ENCODE results near the gene TMEM201. TPM values are rescaled to one million over a fixed set of nuclear protein-coding genes. Genes with fewer than 3 reads are reported as not detected.
"Not testable (repeated sequence)": the region's sequence is repeated elsewhere in the genome, so short reads cannot be mapped to it uniquely, and the experiment has no call there.

Gene TMEM201
- total and polyA plus RNA-seq, 4 experiments from 2014 or later, result 0.41 to 12.9 (median 7.3) TPM

GRCh38 chr1:9618909-9619679 lies 30.4 kb downstream of the TMEM201 start:
- ChIA-PET POLR2A (ENCODE audit: partially characterized antibody) (interaction anchor here (0.6 kb wide), 1 partner anchor 39 kb away, joined by 3 read pairs; no protein-coding TSS in a partner anchor), CTCF (ENCODE audit: partially characterized antibody) (interaction anchor here (1.5 kb wide), 1 partner anchor 8 kb away, joined by 4 read pairs; no protein-coding TSS in a partner anchor)
- H3K9me3 ChIP-seq (ENCODE audit: control insufficient read depth in 1 of 2, low read length in 2 of 2), result no peaks in the 10 kb centered on the region
- H3K27ac ChIP-seq (ENCODE audit: low read depth, low read length), result no peak overlapping the region
- H3K9me3 Mint-ChIP-seq, result peaks cover 0 to 2% (median 0%) of the 10 kb centered on the region in 8 donors
- no peaks in the 10 kb centered on the region for H3K27me3 ChIP-seq (ENCODE audit: insufficient read depth, low read length)
- no peaks in the 10 kb centered on the region for H3K36me3 ChIP-seq (ENCODE audit: insufficient read depth, low read length)
- intact Hi-C loops (cut with micrococcal nuclease), result no loop called here
- H3K27me3 Mint-ChIP-seq, result peaks cover 8 to 10% of the 10 kb centered on the region in 2 donors
- no peak for DNase-seq
- H3K4me3 Mint-ChIP-seq, result no peak overlapping the region
- H3K27ac Mint-ChIP-seq, result peak overlapping the region in 1 of 7 donors; percentile 7
- peaks cover 6% of the 10 kb centered on the region for H3K4me1 ChIP-seq (ENCODE audit: insufficient read depth, low read length)
- no peak overlapping the region for H3K4me3 ChIP-seq (ENCODE audit: low read length in 2 of 2)
- peaks cover 0 to 3% (median under 1%) of the 10 kb centered on the region in 4 donors for H3K4me1 Mint-ChIP-seq
- no peaks in the 10 kb centered on the region for H3K36me3 Mint-ChIP-seq

DNA sequence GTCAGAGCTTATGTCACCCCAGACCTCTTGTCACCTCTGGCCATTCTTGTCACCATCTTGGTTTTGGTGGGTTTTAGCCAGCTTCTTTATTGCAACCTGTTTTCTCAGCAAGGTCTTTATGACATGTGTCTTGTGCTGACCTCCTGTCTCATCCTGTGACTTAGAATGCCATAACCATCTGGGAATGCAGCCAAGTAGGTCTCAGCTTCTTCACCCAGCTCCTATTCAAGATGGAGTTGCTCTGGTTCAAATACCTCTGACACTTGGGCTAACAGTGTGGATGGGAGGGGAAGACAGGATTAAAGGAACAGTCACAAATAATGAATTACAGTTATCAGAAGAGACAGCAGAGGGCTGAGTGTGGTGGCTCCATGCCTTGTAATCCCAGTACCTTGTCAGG lies 32.3 kb downstream of the TMEM201 start:
- Mint-ChIP-seq H3K36me3 (no peaks in the 10 kb centered on the region), H3K4me1 (peaks cover 1 to 9% (median 4%) of the 10 kb centered on the region in 4 donors), H3K4me3 (no peak overlapping the region), H3K27ac (no peak overlapping the region), H3K27me3 (peaks cover 8 to 10% of the 10 kb centered on the region in 2 donors), H3K9me3 (peaks cover 0 to 2% (median 0%) of the 10 kb centered on the region in 8 donors)
- Histone ChIP-seq H3K36me3 (ENCODE audit: insufficient read depth, low read length) (no peaks in the 10 kb centered on the region), H3K27me3 (ENCODE audit: insufficient read depth, low read length) (no peaks in the 10 kb centered on the region), H3K27ac (ENCODE audit: low read depth, low read length) (no peak overlapping the region), H3K4me3 (ENCODE audit: low read length in 2 of 2) (no peak overlapping the region), H3K4me1 (ENCODE audit: insufficient read depth, low read length) (peaks cover 5% of the 10 kb centered on the region), H3K9me3 (ENCODE audit: control insufficient read depth in 1 of 2, low read length in 2 of 2) (no peaks in the 10 kb centered on the region)
- ChIA-PET CTCF (ENCODE audit: partially characterized antibody) (no interaction called here), POLR2A (ENCODE audit: partially characterized antibody) (no interaction called here)
- no peak for DNase-seq
- intact Hi-C loops (cut with micrococcal nuclease), result no loop called here

GRCh38 chr1:9624081-9624480 lies 35.4 kb downstream of the TMEM201 start:
- H3K27me3 ChIP-seq (ENCODE audit: insufficient read depth, low read length), result no peaks in the 10 kb centered on the region
- H3K9me3 ChIP-seq (ENCODE audit: control insufficient read depth in 1 of 2, low read length in 2 of 2), result no peaks in the 10 kb centered on the region
- H3K36me3 ChIP-seq (ENCODE audit: insufficient read depth, low read length), result no peaks in the 10 kb centered on the region
- H3K27ac Mint-ChIP-seq, result peak overlapping the region in 3 of 7 donors; percentile 9 to 72 (median 49)
- peaks cover 0 to 2% (median 0%) of the 10 kb centered on the region in 8 donors for H3K9me3 Mint-ChIP-seq
- peaks cover 17 to 38% (median 25%) of the 10 kb centered on the region in 4 donors for H3K4me1 Mint-ChIP-seq
- CTCF ChIA-PET (ENCODE audit: partially characterized antibody), result interaction anchor here (0.5 kb wide), 1 partner anchor 740 kb away, joined by 3 read pairs; no protein-coding TSS in a partner anchor
- peaks cover 0 to 3% of the 10 kb centered on the region in 2 donors for H3K36me3 Mint-ChIP-seq
- H3K27ac ChIP-seq (ENCODE audit: low read depth, low read length), result no peak overlapping the region
- H3K27me3 Mint-ChIP-seq, result peaks cover 7 to 8% of the 10 kb centered on the region in 2 donors
- peaks cover 33% of the 10 kb centered on the region for H3K4me1 ChIP-seq (ENCODE audit: insufficient read depth, low read length)
- intact Hi-C loops (cut with micrococcal nuclease), result no loop called here
- DNase-seq, result no peak
- H3K4me3 Mint-ChIP-seq, result peak overlapping the region in 4 of 8 donors; percentile 35 to 59 (median 40)
- POLR2A ChIA-PET (ENCODE audit: partially characterized antibody), result interaction anchor here (21.8 kb wide), 1 partner anchor 31 kb away, joined by 658 read pairs; the partner anchor contains the start of gene PIK3CD
- no peak overlapping the region for H3K4me3 ChIP-seq (ENCODE audit: low read length in 2 of 2)

- not testable (repeated sequence) for H3K27me3 ChIP-seq (ENCODE audit: insufficient read depth, low read length); H3K36me3 Mint-ChIP-seq; H3K9me3 Mint-ChIP-seq; H3K36me3 ChIP-seq (ENCODE audit: insufficient read depth, low read length); H3K9me3 ChIP-seq (ENCODE audit: control insufficient read depth in 1 of 2, low read length in 2 of 2); H3K4me3 ChIP-seq (ENCODE audit: low read length in 2 of 2); H3K27me3 Mint-ChIP-seq; DNase-seq; H3K27ac ChIP-seq (ENCODE audit: low read depth, low read length)
- ChIA-PET POLR2A (ENCODE audit: partially characterized antibody) (interaction anchor here (8.5 to 21.8 kb wide), 2 partner anchors 30 to 91 kb away, joined by 403 to 658 read pairs; partner anchors contain the start of gene PIK3CD), CTCF (ENCODE audit: partially characterized antibody) (interaction anchor here (2.0 to 7.8 kb wide), 6 partner anchors 28 to 241 kb away, joined by 7 to 219 read pairs (median 30); partner anchors contain the start of gene PIK3CD)
- Mint-ChIP-seq H3K4me1 (peaks cover 17 to 47% (median 27%) of the 10 kb centered on the region in 4 donors), H3K4me3 (peak overlapping the region in 2 of 8 donors; percentile 15 to 49), H3K27ac (peak overlapping the region in 1 of 7 donors; percentile 58)
- intact Hi-C loops (cut with micrococcal nuclease), result loop anchor here (5.0 kb wide), 2 partner anchors 42 to 317 kb away; partner anchors contain the start of genes LZIC and NMNAT1
- peaks cover 39% of the 10 kb centered on the region for H3K4me1 ChIP-seq (ENCODE audit: insufficient read depth, low read length)
Observed at GRCh38 chr1:9625030-9625429, 36.3 kb downstream of the TMEM201 start.

DNA sequence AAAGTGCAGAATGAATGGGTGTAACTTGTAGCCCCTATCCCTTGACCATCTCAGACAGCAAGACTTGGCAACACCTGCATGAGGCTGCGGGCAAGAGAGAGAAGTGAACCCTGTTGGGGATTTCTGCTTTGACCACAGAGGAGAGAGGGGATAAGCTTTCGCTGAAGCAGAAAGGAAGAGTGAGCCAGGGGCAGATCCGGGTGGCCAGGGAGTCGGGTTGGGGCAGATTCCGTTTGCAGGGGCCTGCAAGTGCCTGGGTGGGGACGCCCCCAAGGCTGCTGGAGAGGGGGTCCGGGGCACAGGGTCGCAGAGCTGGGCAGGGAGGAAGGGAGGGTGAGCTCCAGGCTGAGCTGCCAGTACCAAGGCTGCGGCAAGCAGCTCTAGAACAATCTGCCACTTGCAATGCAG lies 37.5 kb downstream of the TMEM201 start:
- peaks cover 4 to 13% of the 10 kb centered on the region in 2 donors for H3K36me3 Mint-ChIP-seq
- Histone ChIP-seq H3K27me3 (ENCODE audit: insufficient read depth, low read length) (no peaks in the 10 kb centered on the region), H3K27ac (ENCODE audit: low read depth, low read length) (no peak overlapping the region), H3K4me3 (ENCODE audit: low read length in 2 of 2) (peak overlapping the region; percentile 54 to 72), H3K9me3 (ENCODE audit: control insufficient read depth in 1 of 2, low read length in 2 of 2) (no peaks in the 10 kb centered on the region), H3K36me3 (ENCODE audit: insufficient read depth, low read length) (no peaks in the 10 kb centered on the region), H3K4me1 (ENCODE audit: insufficient read depth, low read length) (peaks cover 51% of the 10 kb centered on the region)
- peaks cover 2 to 4% of the 10 kb centered on the region in 2 donors for H3K27me3 Mint-ChIP-seq
- H3K27ac Mint-ChIP-seq, result peak overlapping the region; percentile 51 to 95 (median 83)
- peaks cover 22 to 59% (median 33%) of the 10 kb centered on the region in 4 donors for H3K4me1 Mint-ChIP-seq
- H3K4me3 Mint-ChIP-seq, result peak overlapping the region; percentile 82 to 96 (median 87)
- POLR2A ChIA-PET (ENCODE audit: partially characterized antibody), result interaction anchor here (0.7 to 21.8 kb wide), 14 partner anchors 9 to 242 kb away, joined by 3 to 658 read pairs (median 8); partner anchors contain the start of gene PIK3CD
- peak in 4 of 5 donors; percentile 14 to 62 (median 24) for DNase-seq
- intact Hi-C loops (cut with micrococcal nuclease), result loop anchor here (2.0 to 5.0 kb wide), 4 partner anchors 41 to 803 kb away; partner anchors contain the start of genes LZIC, NMNAT1 and UBE4B
- peaks cover 0 to 2% (median 0%) of the 10 kb centered on the region in 8 donors for H3K9me3 Mint-ChIP-seq
- CTCF ChIA-PET (ENCODE audit: partially characterized antibody), result interaction anchor here (0.7 to 7.8 kb wide), 36 partner anchors 8 to 866 kb away, joined by 3 to 219 read pairs (median 7); partner anchors contain the start of gene PIK3CD

DNA sequence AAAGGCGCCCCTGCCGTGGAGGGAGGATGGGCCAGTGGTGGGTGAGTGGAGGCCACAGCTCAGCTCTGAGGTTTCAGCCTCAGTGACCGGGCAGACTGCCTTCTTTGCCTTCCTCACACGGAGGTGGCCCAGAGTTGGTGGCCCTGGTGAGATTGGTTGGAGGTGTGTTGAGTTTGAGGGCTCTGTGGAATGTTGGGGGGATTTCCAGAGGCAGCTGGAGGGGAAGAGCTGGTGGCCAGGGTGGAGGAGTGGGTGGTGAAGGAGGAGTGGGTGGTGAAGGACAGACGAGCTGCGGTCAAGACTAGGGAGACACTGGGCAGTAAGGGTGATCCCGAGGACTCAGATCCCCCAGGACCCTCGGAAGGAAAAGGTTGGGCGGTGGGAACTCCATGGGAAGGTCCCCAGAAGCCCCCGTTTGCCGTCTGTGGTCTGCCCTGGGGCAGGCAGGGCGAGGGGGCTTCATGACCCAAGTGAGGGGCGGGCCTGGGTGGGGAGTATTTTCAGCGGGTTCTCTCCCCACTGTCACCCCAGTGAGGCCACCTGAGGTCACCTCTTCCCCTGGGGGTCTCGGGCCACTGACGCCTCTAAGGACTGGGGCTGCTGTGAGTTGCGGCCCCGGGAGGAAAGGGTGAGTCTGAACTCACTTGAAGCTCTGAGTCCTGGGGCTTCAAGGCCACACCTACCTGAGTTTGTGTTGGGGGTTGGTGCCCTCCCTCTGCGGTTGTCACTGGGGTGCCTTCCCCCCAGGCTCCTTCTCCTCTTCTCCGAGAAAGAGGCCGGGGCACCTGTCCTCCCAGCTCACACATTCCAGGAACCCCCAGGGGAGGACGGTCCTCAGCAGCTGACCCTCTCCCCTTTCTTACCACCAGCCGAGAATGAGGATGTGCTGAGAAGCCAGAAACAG lies 40.1 kb downstream of the TMEM201 start:
- Histone ChIP-seq H3K4me3 (ENCODE audit: low read length in 2 of 2) (peak overlapping the region; percentile 69 to 95), H3K27me3 (ENCODE audit: insufficient read depth, low read length) (no peaks in the 10 kb centered on the region), H3K36me3 (ENCODE audit: insufficient read depth, low read length) (no peaks in the 10 kb centered on the region), H3K4me1 (ENCODE audit: insufficient read depth, low read length) (peaks cover 74% of the 10 kb centered on the region), H3K9me3 (ENCODE audit: control insufficient read depth in 1 of 2, low read length in 2 of 2) (no peaks in the 10 kb centered on the region), H3K27ac (ENCODE audit: low read depth, low read length) (peak overlapping the region; percentile 75)
- POLR2A ChIA-PET (ENCODE audit: partially characterized antibody), result interaction anchor here (0.6 to 21.8 kb wide), 28 partner anchors 9 to 750 kb away, joined by 3 to 658 read pairs (median 4); partner anchors contain the start of genes CLSTN1, CTNNBIP1, ENO1 and LZIC
- CTCF ChIA-PET (ENCODE audit: partially characterized antibody), result interaction anchor here (0.7 to 7.8 kb wide), 14 partner anchors 14 to 240 kb away, joined by 3 to 219 read pairs (median 10); partner anchors contain the start of gene PIK3CD
- peak overlapping the region; percentile 81 to 98 (median 94) for H3K27ac Mint-ChIP-seq
- H3K4me3 Mint-ChIP-seq, result peak overlapping the region; percentile 87 to 96 (median 92)
- intact Hi-C loops (cut with micrococcal nuclease), result loop anchor here (1.0 to 5.0 kb wide), 6 partner anchors 24 to 314 kb away; partner anchors contain the start of genes CLSTN1, LZIC, NMNAT1 and TMEM201
- peaks cover 7 to 22% of the 10 kb centered on the region in 2 donors for H3K36me3 Mint-ChIP-seq
- peaks cover 0 to 2% (median 0%) of the 10 kb centered on the region in 8 donors for H3K9me3 Mint-ChIP-seq
- peaks cover 29 to 82% (median 49%) of the 10 kb centered on the region in 4 donors for H3K4me1 Mint-ChIP-seq
- DNase-seq, result peak; percentile 66 to 85 (median 71)
- H3K27me3 Mint-ChIP-seq, result no peaks in the 10 kb centered on the region

Data from CD4-positive, alpha-beta memory T cell (primary cell).